ENCODE measurements around the gene FADD. TPM values are rescaled to one million over a fixed set of nuclear protein-coding genes. Genes with fewer than 3 reads are reported as not detected.

Gene FADD
- total RNA-seq, 1 donor from 2014 or later: 20.0 TPM

DNA sequence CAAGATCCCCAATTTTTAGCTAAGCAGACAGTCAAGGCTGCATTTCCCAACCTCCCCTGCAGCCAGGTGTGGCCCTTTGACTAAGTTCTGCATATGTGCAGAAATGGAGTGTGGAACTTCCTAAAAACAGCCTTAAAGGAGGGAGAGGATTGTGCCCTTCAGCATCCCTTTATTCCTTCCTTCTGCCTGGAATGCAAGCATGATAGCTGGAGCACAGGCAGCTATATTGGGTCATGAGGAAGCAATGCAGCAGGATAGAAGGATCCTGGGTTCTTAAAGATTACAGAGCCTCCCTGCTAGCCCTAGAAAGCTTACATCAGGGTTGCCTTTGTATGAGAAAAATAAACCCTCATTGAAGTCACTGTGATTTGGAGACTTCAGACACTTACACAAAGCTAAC lies 29.9 kb downstream of the FADD start:
- Mint-ChIP-seq H3K27ac (no peak overlapping the region), H3K36me3 (ENCODE audit: insufficient read depth) (no peaks in the 10 kb centered on the region), H3K4me1 (ENCODE audit: low read depth) (no peaks in the 10 kb centered on the region), H3K27me3 (peaks cover 3% of the 10 kb centered on the region), H3K4me3 (ENCODE audit: low read depth) (no peak overlapping the region), H3K9me3 (ENCODE audit: low read depth) (no peaks in the 10 kb centered on the region)
- no peak for DNase-seq (ENCODE audit: low spot score, unreplicated experiment)
- no peak for TF ChIP-seq CTCF (IDR thresholded peaks at IDR 0.05; ENCODE audit: unreplicated experiment)

DNA sequence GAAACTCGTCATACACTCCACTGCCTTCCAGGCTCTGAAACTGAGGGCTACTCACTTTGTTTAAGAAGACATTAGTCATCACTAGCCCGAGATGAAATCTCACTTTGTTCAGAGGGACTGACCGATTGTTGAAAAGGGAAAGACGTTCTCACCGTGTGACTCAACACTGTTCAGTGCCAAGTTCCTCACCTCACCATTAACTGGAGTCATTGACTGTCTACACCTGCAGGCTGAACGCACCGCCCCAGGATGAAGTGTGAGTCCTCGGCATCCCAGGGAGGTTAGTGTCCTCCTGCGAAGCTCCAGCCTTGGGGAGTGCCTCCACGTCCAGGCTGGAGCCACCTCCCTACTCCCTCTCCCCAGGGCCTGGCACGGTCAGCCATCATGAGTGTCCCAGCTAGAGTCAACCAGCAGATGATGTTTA lies 30.4 kb downstream of the FADD start:
- DNase-seq (ENCODE audit: low spot score, unreplicated experiment): no peak
- Mint-ChIP-seq H3K36me3 (ENCODE audit: insufficient read depth) (no peaks in the 10 kb centered on the region), H3K27ac (no peak overlapping the region), H3K9me3 (ENCODE audit: low read depth) (no peaks in the 10 kb centered on the region), H3K4me1 (ENCODE audit: low read depth) (no peaks in the 10 kb centered on the region), H3K27me3 (peaks cover 3% of the 10 kb centered on the region), H3K4me3 (ENCODE audit: low read depth) (no peak overlapping the region)
- TF ChIP-seq CTCF (IDR thresholded peaks at IDR 0.05; ENCODE audit: unreplicated experiment): no peak

GRCh38 chr11:70233962-70234361 lies 30.9 kb downstream of the FADD start:
- Mint-ChIP-seq H3K9me3 (ENCODE audit: low read depth) (no peaks in the 10 kb centered on the region), H3K27me3 (peaks cover 3% of the 10 kb centered on the region), H3K36me3 (ENCODE audit: insufficient read depth) (no peaks in the 10 kb centered on the region), H3K4me3 (ENCODE audit: low read depth) (no peak overlapping the region), H3K27ac (no peak overlapping the region), H3K4me1 (ENCODE audit: low read depth) (no peaks in the 10 kb centered on the region)
- DNase-seq (ENCODE audit: low spot score, unreplicated experiment): no peak
- no peak for TF ChIP-seq CTCF (IDR thresholded peaks at IDR 0.05; ENCODE audit: unreplicated experiment)

GRCh38 chr11:70240337-70240736 lies 37.2 kb downstream of the FADD start:
- Mint-ChIP-seq H3K4me1 (ENCODE audit: low read depth) (peaks cover 4% of the 10 kb centered on the region), H3K9me3 (ENCODE audit: low read depth) (no peaks in the 10 kb centered on the region), H3K36me3 (ENCODE audit: insufficient read depth) (no peaks in the 10 kb centered on the region), H3K27me3 (peaks cover 17% of the 10 kb centered on the region), H3K27ac (no peak overlapping the region), H3K4me3 (ENCODE audit: low read depth) (no peak overlapping the region)
- no peak for DNase-seq (ENCODE audit: low spot score, unreplicated experiment)
- TF ChIP-seq CTCF (IDR thresholded peaks at IDR 0.05; ENCODE audit: unreplicated experiment): no peak

DNA sequence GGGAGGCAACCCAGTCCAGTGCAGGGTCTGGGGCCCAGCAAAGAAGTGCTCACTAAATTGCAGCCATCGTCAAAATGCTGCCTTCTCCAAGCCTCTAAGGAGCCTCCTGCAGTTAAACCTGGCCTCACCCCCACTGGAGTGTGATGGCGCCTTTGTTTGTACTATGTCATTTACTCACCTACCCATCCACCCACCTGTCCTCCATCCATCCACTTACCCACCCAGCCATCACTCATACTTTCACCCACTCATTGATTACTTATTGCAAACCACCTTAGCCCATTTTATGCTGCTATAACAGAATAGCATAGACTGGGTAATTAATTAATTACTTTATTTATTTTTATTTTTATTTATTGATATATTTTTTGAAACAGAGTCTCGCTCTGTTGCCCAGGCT lies 38.6 kb downstream of the FADD start:
- peaks cover 4% of the 10 kb centered on the region for H3K4me1 Mint-ChIP-seq (ENCODE audit: low read depth)
- H3K9me3 Mint-ChIP-seq (ENCODE audit: low read depth): no peaks in the 10 kb centered on the region
- H3K4me3 Mint-ChIP-seq (ENCODE audit: low read depth): no peak overlapping the region
- H3K27ac Mint-ChIP-seq: no peak overlapping the region
- no peaks in the 10 kb centered on the region for H3K36me3 Mint-ChIP-seq (ENCODE audit: insufficient read depth)
- peaks cover 17% of the 10 kb centered on the region for H3K27me3 Mint-ChIP-seq
- no peak for DNase-seq (ENCODE audit: low spot score, unreplicated experiment)
- TF ChIP-seq CTCF (IDR thresholded peaks at IDR 0.05; ENCODE audit: unreplicated experiment): no peak
